ENCODE results near the gene COPA. TPM values are rescaled to one million over a fixed set of nuclear protein-coding genes. Genes with fewer than 3 reads are reported as not detected.

COPA gene
- polyA plus RNA-seq, 3 donors = 76.7 to 199 (median 195) TPM

DNA sequence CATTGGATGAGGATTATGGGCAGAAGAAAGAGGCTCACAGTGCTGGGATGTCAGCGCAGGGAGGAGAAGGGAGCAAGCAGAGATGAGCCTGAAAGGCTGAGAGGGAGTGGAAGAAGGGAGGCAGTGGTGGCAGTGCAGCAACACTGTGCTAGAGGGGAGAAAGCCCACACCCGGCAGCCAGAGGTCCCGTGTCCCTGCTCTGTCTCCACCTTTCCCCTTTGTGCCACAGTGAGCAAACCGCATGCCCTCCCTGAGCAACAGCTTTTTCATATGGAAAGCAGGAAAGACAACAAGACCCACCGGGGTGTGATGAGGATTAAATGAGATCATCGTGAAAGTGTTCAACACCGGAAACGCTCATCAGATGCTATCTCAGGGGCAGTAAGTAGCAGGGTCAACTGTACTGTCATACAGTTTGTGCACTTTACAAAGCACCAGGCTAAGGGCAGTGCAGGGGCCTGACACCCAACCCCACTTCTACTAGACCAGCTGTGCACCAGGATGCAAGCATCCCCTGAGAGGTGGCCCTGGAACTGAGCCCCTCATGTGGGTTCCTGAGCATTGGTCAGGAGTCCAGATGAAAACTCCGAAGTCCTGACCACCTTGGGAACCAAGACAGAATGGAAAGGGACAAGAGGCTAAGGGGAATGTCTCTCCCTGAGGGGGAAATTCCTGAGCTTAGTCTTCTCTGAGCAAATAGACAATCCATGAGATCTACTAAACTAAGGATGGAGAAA is 32.9 kb upstream of the COPA start:
- WGBS (ENCODE audit: insufficient coverage) = 12% methylated on average over 3 of the region's 9 CpGs
- H3K36me3 Mint-ChIP-seq = no peaks in the 10 kb centered on the region
- peaks cover 39% of the 10 kb centered on the region for H3K4me1 Mint-ChIP-seq
- H3K9me3 Mint-ChIP-seq = no peaks in the 10 kb centered on the region
- H3K4me3 Mint-ChIP-seq = peak overlapping the region; percentile 71 to 86
- TF ChIP-seq, protein P1, sequence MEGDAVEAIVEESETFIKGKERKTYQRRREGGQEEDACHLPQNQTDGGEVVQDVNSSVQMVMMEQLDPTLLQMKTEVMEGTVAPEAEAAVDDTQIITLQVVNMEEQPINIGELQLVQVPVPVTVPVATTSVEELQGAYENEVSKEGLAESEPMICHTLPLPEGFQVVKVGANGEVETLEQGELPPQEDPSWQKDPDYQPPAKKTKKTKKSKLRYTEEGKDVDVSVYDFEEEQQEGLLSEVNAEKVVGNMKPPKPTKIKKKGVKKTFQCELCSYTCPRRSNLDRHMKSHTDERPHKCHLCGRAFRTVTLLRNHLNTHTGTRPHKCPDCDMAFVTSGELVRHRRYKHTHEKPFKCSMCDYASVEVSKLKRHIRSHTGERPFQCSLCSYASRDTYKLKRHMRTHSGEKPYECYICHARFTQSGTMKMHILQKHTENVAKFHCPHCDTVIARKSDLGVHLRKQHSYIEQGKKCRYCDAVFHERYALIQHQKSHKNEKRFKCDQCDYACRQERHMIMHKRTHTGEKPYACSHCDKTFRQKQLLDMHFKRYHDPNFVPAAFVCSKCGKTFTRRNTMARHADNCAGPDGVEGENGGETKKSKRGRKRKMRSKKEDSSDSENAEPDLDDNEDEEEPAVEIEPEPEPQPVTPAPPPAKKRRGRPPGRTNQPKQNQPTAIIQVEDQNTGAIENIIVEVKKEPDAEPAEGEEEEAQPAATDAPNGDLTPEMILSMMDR (IDR thresholded peaks at IDR 0.05) = no peak
- H2AFZ ChIP-seq (ENCODE audit: insufficient read depth, low read depth, low read length, poor library complexity, severe bottlenecking) = peak overlapping the region; percentile 78
- H3K79me2 ChIP-seq (ENCODE audit: insufficient read depth, low read length) = no peaks in the 10 kb centered on the region
- H3K4me1 ChIP-seq (ENCODE audit: control insufficient read depth in 1 of 2, insufficient read depth in 2 of 2, low read length in 2 of 2) = peaks cover 28 to 37% of the 10 kb centered on the region in 2 donors
- H3K27ac Mint-ChIP-seq = peak overlapping the region; percentile 82 to 95 (median 94)
- intact Hi-C loops (cut with micrococcal nuclease) = loop anchor here in 1 of 2 donors (5.0 kb wide), 2 partner anchors 39 to 184 kb away; partner anchors contain the start of gene CASQ1
- H3K4me2 ChIP-seq (replicated peaks; ENCODE audit: extremely low read depth, low read length, poor library complexity, severe bottlenecking) = peak overlapping the region; percentile 74
- H4K20me1 ChIP-seq (ENCODE audit: insufficient read depth, low read length) = no peaks in the 10 kb centered on the region
- H3K9me3 ChIP-seq (replicated peaks in 1 of 2; ENCODE audit: control insufficient read depth in 1 of 2, insufficient read depth in 1 of 2, low read length in 2 of 2) = no peaks in the 10 kb centered on the region
- H3K36me3 ChIP-seq (replicated peaks in 1 of 2; ENCODE audit: control insufficient read depth in 1 of 2, insufficient read depth in 2 of 2, low read length in 2 of 2) = no peaks in the 10 kb centered on the region
- H3K9ac ChIP-seq (ENCODE audit: insufficient read depth, low read length, poor library complexity, severe bottlenecking) = peak overlapping the region; percentile 28
- peak overlapping the region in 1 of 3 experiments; percentile 66 for H3K4me3 ChIP-seq (replicated peaks in 1 of 3; ENCODE audit: low read depth in 2 of 3, low read length in 3 of 3)
- H3K27ac ChIP-seq (ENCODE audit: low read depth in 1 of 2, low read length in 2 of 2) = peak overlapping the region; percentile 50 to 75
- DNase-seq = peak in 1 of 3 donors; percentile 30
- peaks cover 1 to 6% (median 5%) of the 10 kb centered on the region in 3 donors for H3K27me3 Mint-ChIP-seq (ENCODE audit: low read depth in 3 of 3)
- no peaks in the 10 kb centered on the region for H3K27me3 ChIP-seq (ENCODE audit: control insufficient read depth in 2 of 2, insufficient read depth in 2 of 2, low read length in 2 of 2)

DNA sequence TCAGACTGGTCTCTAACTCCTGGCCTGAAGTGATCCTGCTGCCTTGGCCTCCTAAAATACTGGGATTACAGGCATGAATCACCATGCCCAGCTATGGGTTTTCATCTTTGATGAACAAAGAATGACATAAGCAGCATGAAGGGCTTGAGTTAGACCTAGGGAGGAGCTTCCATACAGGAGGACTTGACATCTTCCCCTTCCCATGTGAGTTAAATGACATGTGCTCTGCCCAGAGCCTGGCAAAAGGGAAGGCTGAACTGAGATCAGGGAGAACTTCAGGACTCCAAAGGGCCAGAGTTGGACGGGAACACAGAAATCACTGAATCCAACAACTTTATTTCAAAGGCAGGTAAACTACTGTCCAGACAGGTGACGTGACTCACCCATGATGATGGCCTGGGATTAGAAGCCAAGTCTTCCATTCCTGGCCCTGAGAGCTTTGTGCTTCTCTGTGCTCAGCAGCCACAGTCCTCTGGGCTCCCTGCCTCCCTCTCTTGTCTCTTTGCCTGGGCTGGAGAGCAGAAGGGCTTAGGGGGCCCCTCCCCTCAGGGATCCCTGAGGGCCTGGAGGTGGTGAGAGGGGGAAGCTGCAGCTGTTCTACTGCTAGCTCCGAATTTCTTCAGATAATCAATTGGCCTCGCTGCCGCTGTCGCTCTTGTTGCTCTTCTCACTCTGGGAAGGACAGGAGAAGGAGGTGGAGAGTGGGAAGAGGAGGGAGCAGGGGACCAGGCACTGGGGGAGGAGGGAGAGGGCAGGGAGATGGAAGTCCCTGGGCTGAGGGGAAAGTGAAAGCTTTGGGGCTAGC is 31.5 kb upstream of the COPA start:
- H2AFZ ChIP-seq (ENCODE audit: insufficient read depth, low read depth, low read length, poor library complexity, severe bottlenecking) = peak overlapping the region; percentile 78
- no peaks in the 10 kb centered on the region for H4K20me1 ChIP-seq (ENCODE audit: insufficient read depth, low read length)
- 81% methylated on average over 6 of the region's 6 CpGs for WGBS (ENCODE audit: insufficient coverage)
- no peaks in the 10 kb centered on the region for H3K36me3 ChIP-seq (replicated peaks in 1 of 2; ENCODE audit: control insufficient read depth in 1 of 2, insufficient read depth in 2 of 2, low read length in 2 of 2)
- TF ChIP-seq, protein P1 (IDR thresholded peaks at IDR 0.05) = no peak
- Mint-ChIP-seq H3K4me3 (no peak overlapping the region), H3K27me3 (ENCODE audit: low read depth in 3 of 3) (peaks cover 3 to 8% (median 5%) of the 10 kb centered on the region in 3 donors), H3K36me3 (no peaks in the 10 kb centered on the region), H3K4me1 (peaks cover 39% of the 10 kb centered on the region), H3K9me3 (peaks cover 0 to 2% (median 0%) of the 10 kb centered on the region in 7 donors), H3K27ac (peak overlapping the region in 5 of 7 donors; percentile 10 to 95 (median 73))
- no peaks in the 10 kb centered on the region for H3K9me3 ChIP-seq (replicated peaks in 1 of 2; ENCODE audit: control insufficient read depth in 1 of 2, insufficient read depth in 1 of 2, low read length in 2 of 2)
- peak overlapping the region in 1 of 3 experiments; percentile 30 for H3K4me3 ChIP-seq (replicated peaks in 1 of 3; ENCODE audit: low read depth in 2 of 3, low read length in 3 of 3)
- peak overlapping the region; percentile 50 to 75 for H3K27ac ChIP-seq (ENCODE audit: low read depth in 1 of 2, low read length in 2 of 2)
- H3K4me2 ChIP-seq (replicated peaks; ENCODE audit: extremely low read depth, low read length, poor library complexity, severe bottlenecking) = peak overlapping the region; percentile 74
- peaks cover 28 to 37% of the 10 kb centered on the region in 2 donors for H3K4me1 ChIP-seq (ENCODE audit: control insufficient read depth in 1 of 2, insufficient read depth in 2 of 2, low read length in 2 of 2)
- no peak for DNase-seq
- no peaks in the 10 kb centered on the region for H3K27me3 ChIP-seq (ENCODE audit: control insufficient read depth in 2 of 2, insufficient read depth in 2 of 2, low read length in 2 of 2)
- intact Hi-C loops (cut with micrococcal nuclease) = loop anchor here in 1 of 2 donors (5.0 kb wide), 2 partner anchors 37 to 182 kb away; partner anchors contain the start of gene CASQ1
- H3K9ac ChIP-seq (ENCODE audit: insufficient read depth, low read length, poor library complexity, severe bottlenecking) = no peak overlapping the region
- no peaks in the 10 kb centered on the region for H3K79me2 ChIP-seq (ENCODE audit: insufficient read depth, low read length)
